Heart right ventricle (tissue), 16 donors: ENCODE measurements around the gene PRIM1. TPM values are rescaled to one million over a fixed set of nuclear protein-coding genes. Genes with fewer than 3 reads are reported as not detected.

ENCODE experiments used
- ATAC-seq, 8 donors: fragments of 200-7000 bp; cut with Tn5 transposase; one replicate each; pipeline ENCODE4 v1.9.1; 2020; ENCODE audit warnings: mild to moderate bottlenecking in 8 of 8, moderate library complexity in 8 of 8, moderate number of reproducible peaks in 1 of 8
- DNase-seq, 2 donors: peaks; one replicate each; pipeline ENCODE4 v3.0.0-alpha.2; 2020
- H3K27ac ChIP-seq, 10 donors: fragments of 200-600 bp; sonication (generic) in 2 of 10; one replicate each; pipeline versions ENCODE4 v1.5.0 to v1.8.0; 2020 to 2022; ENCODE audit warnings: mild to moderate bottlenecking in 3 of 10
- H3K27me3 ChIP-seq, 7 donors: fragments of 200-600 bp; one replicate each; pipeline ENCODE4 v1.8.0; 2021 to 2022; ENCODE audit warnings: mild to moderate bottlenecking in 2 of 7
- H3K36me3 ChIP-seq, 9 donors: fragments of 200-600 bp; sonication (generic) in 1 of 9; one replicate each; pipeline versions ENCODE4 v1.5.0 to v1.8.0; 2020 to 2022; ENCODE audit warnings: mild to moderate bottlenecking in 2 of 9
- H3K4me1 ChIP-seq, 9 donors: fragments of 200-600 bp; sonication (generic) in 1 of 9; one replicate each; pipeline versions ENCODE4 v1.5.0 to v1.8.0; 2020 to 2022; ENCODE audit warnings: mild to moderate bottlenecking in 4 of 9
- H3K4me3 ChIP-seq, 10 donors: fragments of 200-600 bp; sonication (generic) in 2 of 10; one replicate each; pipeline versions ENCODE4 v1.5.0 to v1.8.0; 2020 to 2022; ENCODE audit warnings: mild to moderate bottlenecking in 7 of 10, moderate library complexity in 2 of 10
- H3K9me3 ChIP-seq, 11 donors: fragments of 200-600 bp in 10 of 11; sonication (generic) in 2 of 11; one replicate each; pipeline versions ENCODE4 v1.5.0 to v1.8.0; 2013 to 2022; ENCODE audit warnings: mild to moderate bottlenecking in 2 of 11, control low read depth in 1 of 11, moderate library complexity in 1 of 11
- WGBS, 2 donors: extraction: QIAGEN DNeasy Blood & Tissue Kit; methylation state at CpG; one replicate each; pipeline ENCODE4 v1.1.7; 2013; ENCODE audit warnings: inconsistent platforms in 1 of 2; 5-methylcytosine and 5-hydroxymethylcytosine counted together
- intact Hi-C, 10 donors: fragments of 100-400 bp; cut with DNase I; formaldehyde crosslinking; loops; one replicate each; pipeline versions ENCODE4 v1.11.1 to v1.14.2; 2022
- polyA plus RNA-seq, 2 donors: library from polyadenylated mRNA; stranded (reverse); fragments of 200-250 nt; gene quantifications; one replicate each; pipeline ENCODE4 v1.2.3, GENCODE V29; 2013
- total RNA-seq, 10 donors: library from RNA; stranded (reverse); fragmentation: NEBNext Ultra II Directional in 3 of 10; extraction: Animal tissue kit (Norgen Biotek cat#: 25700) in 3 of 10; gene quantifications; one replicate each; pipeline versions ENCODE4 v1.2.1 to v1.2.4, GENCODE V29; 2021 to 2023
- TF ChIP-seq, protein P1 (sequence below), 9 donors: fragments of 200-600 bp; sonication (generic) in 2 of 9; IDR thresholded peaks; one replicate each; pipeline versions ENCODE4 v1.5.0 to v1.8.0; 2021 to 2022; ENCODE audit warnings: antibody characterized with exemption in 9 of 9, mild to moderate bottlenecking in 5 of 9, moderate library complexity in 1 of 9
- donor health status: Arrhythmogenic right ventricular cardiomyopathy.
- donor health status: ischemic (EF 13 %, LVEDD 7.1; RV severe dilation, severe dysfunction).
- donor health status: healthy with polysubstance abuse.
- donor health status: DM: no; HTN: yes; CAD: no.
- donor health status: DM: no; HTN: no; CAD: no.
- donor health status: ischemic (EF 25% LVEDD 6.9; RV normal size, moderate dysfunction).
- donor health status: ischemic (EF 25% LVEDD 5.7; RV mildly dilated, moderate dysfunction).
- donor health status: healthy.
- donor health status: DM: yes; HTN: yes; CAD: no.
- donor health status: Ischemic cardiomyopathy.
- donor health status: ischemic (EF 35%, LVEDD 5.7; RV mildly dilated, moderate dysfunction).
- donor health status: nonischemic (EF 11% LVEDD 7.7; RV severe dilation, severe dysfunction).
- donor health status: DM: yes; HTN: yes; CAD: no.
- donor health status: PGD.
- donor health status: ischemic (EF 29% LVEDD 5.4; RV normal size, mild dysfunction).
- donor health status: nonischemic (EF 23%, LVEDD 6.1; RV moderate dilation, normal function).

PRIM1 gene
- total and polyA plus RNA-seq, 12 donors, result 1.8 to 4.7 (median 3.0) TPM

DNA sequence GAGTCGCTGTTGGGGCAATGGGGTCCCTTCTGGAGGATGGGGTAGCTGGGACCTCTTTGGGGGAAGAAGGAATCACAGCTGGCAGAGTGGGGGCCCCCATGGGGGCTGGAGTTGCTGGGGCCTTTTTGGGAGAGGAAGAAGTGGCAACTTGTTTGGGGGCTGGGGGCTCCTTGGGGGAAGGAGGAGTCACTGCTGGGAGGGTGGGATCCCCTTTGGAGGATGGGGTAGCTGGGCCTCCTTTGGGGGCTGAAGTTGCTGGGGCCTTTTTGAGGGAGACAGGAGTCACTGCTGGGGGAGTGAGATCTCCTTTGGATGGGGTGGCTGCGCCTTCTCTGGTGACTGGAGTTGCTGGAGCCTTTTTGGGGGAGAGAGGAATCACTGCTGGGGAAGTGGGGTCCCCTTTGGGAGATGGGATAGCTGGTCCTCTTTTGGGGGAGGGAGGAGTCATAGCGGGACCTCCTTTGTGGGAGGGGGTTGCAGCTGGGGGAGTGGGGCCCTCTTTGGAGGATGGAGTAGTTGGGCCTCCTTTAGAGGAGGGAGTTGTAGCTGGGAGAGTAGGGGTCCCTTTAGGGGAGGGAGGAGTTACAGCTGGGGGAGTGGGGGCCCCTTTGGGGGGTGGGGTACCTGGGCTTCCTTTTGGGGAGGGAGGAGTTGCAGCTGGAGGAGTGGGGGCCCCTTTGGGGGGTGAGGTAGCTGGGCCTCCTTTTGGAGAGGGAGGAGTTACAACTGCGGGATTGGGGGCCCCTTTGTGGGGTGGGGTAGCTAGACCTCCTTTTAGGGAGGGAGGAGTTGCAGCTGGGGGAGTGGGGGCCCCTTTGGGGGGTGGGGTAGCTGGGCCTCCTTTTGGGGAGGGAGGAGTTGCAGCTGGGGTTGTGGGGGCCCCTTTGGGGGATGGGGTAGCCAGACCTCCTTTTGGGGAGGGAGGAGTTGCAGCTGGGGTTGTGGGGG lies 34.9 kb downstream of the PRIM1 start:
- ATAC-seq (no peak), DNase-seq (no peak)
- intact Hi-C loops, result no loop called here
- H3K36me3 ChIP-seq, result peaks cover 0 to 88% (median 43%) of the 10 kb centered on the region in 9 donors
- TF ChIP-seq, protein P1, sequence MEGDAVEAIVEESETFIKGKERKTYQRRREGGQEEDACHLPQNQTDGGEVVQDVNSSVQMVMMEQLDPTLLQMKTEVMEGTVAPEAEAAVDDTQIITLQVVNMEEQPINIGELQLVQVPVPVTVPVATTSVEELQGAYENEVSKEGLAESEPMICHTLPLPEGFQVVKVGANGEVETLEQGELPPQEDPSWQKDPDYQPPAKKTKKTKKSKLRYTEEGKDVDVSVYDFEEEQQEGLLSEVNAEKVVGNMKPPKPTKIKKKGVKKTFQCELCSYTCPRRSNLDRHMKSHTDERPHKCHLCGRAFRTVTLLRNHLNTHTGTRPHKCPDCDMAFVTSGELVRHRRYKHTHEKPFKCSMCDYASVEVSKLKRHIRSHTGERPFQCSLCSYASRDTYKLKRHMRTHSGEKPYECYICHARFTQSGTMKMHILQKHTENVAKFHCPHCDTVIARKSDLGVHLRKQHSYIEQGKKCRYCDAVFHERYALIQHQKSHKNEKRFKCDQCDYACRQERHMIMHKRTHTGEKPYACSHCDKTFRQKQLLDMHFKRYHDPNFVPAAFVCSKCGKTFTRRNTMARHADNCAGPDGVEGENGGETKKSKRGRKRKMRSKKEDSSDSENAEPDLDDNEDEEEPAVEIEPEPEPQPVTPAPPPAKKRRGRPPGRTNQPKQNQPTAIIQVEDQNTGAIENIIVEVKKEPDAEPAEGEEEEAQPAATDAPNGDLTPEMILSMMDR (IDR thresholded peaks at IDR 0.05), result no peak
- H3K27ac ChIP-seq, result no peak overlapping the region
- no peaks in the 10 kb centered on the region for H3K27me3 ChIP-seq
- 84 to 96% methylated on average over 4 of the region's 4 CpGs for WGBS, 2 donors
- no peak overlapping the region for H3K4me3 ChIP-seq
- H3K9me3 ChIP-seq, result no peaks in the 10 kb centered on the region
- H3K4me1 ChIP-seq, result peaks cover 19 to 66% (median 53%) of the 10 kb centered on the region in 9 donors

GRCh38 chr12:56716458-56716857 lies 35.7 kb downstream of the PRIM1 start:
- no peak for DNase-seq
- no peak for ATAC-seq
- Histone ChIP-seq H3K9me3 (no peaks in the 10 kb centered on the region), H3K27me3 (no peaks in the 10 kb centered on the region), H3K27ac (no peak overlapping the region), H3K36me3 (peaks cover 0 to 89% (median 51%) of the 10 kb centered on the region in 9 donors), H3K4me3 (no peak overlapping the region), H3K4me1 (peaks cover 16 to 58% (median 46%) of the 10 kb centered on the region in 9 donors)
- TF ChIP-seq, protein P1 (IDR thresholded peaks at IDR 0.05), result no peak
- 86% methylated on average over 1 of the region's 1 CpG for WGBS, 2 donors
- intact Hi-C loops, result no loop called here

DNA sequence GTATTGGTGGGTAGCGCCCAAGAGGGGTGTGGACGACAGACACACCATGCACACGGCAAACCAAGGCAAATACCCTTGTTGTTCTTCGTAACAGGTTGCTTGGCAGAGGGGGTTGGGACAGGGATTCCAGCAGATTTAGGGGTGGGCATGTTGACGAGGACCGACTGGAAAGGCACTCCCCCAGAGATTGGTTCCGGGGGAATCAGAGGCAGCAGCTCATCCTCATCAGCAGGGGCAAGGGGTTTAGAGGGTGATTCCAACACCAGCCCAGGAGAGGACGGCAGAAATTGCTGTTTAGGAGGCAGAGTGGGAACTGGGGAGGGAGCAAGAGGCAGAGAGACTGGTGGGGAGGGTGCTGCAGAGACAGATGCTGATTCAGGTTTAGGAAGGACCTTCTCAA lies 36.3 kb downstream of the PRIM1 start:
- WGBS, 2 donors, result 71 to 72% methylated on average over 8 of the region's 8 CpGs
- H3K9me3 ChIP-seq, result no peaks in the 10 kb centered on the region
- TF ChIP-seq, protein P1 (IDR thresholded peaks at IDR 0.05), result no peak
- intact Hi-C loops, result no loop called here
- H3K27ac ChIP-seq, result no peak overlapping the region
- DNase-seq (no peak), ATAC-seq (peak in 2 of 8 donors; percentile 10 to 15)
- H3K27me3 ChIP-seq, result no peaks in the 10 kb centered on the region
- H3K4me3 ChIP-seq, result no peak overlapping the region
- H3K4me1 ChIP-seq, result peaks cover 12 to 52% (median 39%) of the 10 kb centered on the region in 9 donors
- H3K36me3 ChIP-seq, result peaks cover 0 to 88% (median 55%) of the 10 kb centered on the region in 9 donors

GRCh38 chr12:56714431-56714929 lies 37.6 kb downstream of the PRIM1 start:
- Histone ChIP-seq H3K27me3 (no peaks in the 10 kb centered on the region), H3K4me3 (no peak overlapping the region), H3K9me3 (no peaks in the 10 kb centered on the region), H3K4me1 (peaks cover 3 to 39% (median 26%) of the 10 kb centered on the region in 9 donors), H3K36me3 (peaks cover 0 to 76% (median 50%) of the 10 kb centered on the region in 9 donors), H3K27ac (no peak overlapping the region)
- TF ChIP-seq, protein P1 (IDR thresholded peaks at IDR 0.05), result no peak
- intact Hi-C loops, result no loop called here
- no peak for DNase-seq
- no peak for ATAC-seq
- 95 to 96% methylated on average over 2 of the region's 2 CpGs for WGBS, 2 donors
